Measurements from ENCODE around the gene ATG7.

The ATG7 gene

GRCh38 chr3:11346416-11346815, 74.2 kb downstream of the ATG7 start:
- in situ Hi-C loops (cut with MboI; ENCODE audit: low sequenced_read_pairs) = loop anchor here (25.0 kb wide), 1 partner anchor 109 kb away; no protein-coding TSS in a partner anchor

DNA sequence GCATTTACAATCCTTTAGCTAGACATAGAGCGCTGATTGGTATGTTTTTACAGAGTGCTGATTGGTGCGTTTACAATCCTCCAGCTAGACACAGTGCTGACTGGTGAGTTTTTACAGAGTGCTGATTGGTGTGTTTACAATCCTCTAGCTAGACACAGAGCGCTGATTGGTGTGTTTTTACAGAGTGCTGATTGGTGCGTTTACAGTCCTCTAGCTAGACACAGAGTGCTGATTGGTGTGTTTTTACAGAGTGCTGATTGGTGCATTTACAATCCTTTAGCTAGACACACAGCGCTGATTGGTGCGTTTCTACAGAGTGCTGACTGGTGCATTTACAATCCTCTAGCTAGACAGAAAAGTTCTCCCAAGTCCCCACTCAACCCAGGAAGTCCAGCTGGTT, 76.7 kb downstream of the ATG7 start:
- in situ Hi-C loops (cut with MboI; ENCODE audit: low sequenced_read_pairs) = loop anchor here (25.0 kb wide), 1 partner anchor 112 kb away; no protein-coding TSS in a partner anchor

GRCh38 chr3:11349446-11349845, 77.2 kb downstream of the ATG7 start:
- in situ Hi-C loops (cut with MboI; ENCODE audit: low sequenced_read_pairs) = loop anchor here (25.0 kb wide), 1 partner anchor 112 kb away; no protein-coding TSS in a partner anchor

DNA sequence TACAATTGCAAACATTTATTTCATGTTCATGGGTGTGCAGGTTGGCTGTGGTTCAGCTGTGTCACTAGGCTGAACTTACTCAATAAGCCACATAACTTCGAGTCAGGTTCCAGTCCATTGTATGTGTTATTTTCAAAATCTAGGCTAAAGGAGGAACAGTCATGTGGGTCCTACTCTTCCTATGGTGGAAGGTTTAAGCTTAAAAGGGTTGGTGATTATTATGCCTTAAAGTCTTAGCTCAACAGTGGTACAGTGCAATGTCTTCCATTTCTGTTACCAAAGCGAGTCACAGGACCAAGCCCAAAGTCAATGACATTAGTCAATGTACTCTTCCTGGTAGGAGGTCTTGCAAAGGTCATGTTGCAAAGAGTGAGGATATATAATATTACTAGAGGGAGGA, 78.2 kb downstream of the ATG7 start:
- in situ Hi-C loops (cut with MboI; ENCODE audit: low sequenced_read_pairs) = no loop called here

DNA sequence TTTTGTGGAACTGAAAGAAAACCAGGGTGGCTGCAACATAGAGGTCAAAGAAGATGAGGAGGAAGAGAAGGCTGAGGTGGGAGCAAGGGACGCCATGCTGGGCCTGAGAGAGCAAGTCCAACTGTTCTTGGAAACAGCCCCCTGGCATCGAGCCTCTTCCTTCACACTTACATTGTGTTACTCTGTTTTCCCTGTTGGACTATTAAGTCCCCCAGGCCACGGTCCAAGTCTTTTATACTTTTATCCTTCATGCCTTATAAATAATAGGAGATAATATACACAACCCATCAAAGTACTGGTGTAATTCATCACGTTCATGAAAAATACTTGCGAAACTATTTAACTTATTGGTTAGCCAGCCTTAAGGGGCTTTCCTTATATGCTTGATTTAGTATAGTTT, 79.3 kb downstream of the ATG7 start:
- in situ Hi-C loops (cut with MboI; ENCODE audit: low sequenced_read_pairs) = no loop called here

GRCh38 chr3:11356269-11356668, 84.1 kb downstream of the ATG7 start:
- in situ Hi-C loops (cut with MboI; ENCODE audit: low sequenced_read_pairs) = no loop called here

DNA sequence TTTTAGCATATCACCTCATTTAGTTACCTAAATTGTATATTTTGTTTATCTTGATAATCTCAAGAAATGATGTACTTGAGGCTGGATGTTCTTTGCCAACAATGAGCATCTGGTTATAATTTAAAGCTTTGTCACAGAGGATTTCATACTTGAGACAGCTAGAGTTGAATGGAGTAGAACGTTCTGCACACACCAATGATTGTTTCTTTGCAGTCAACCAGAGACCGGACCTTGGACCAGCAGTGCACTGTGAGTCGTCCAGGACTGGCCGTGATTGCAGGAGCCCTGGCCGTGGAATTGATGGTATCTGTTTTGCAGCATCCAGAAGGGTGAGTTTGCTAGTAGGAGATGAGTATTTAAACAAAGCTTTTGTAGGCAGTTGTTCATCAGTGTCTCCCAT, 90.4 kb downstream of the ATG7 start:
- in situ Hi-C loops (cut with MboI; ENCODE audit: low sequenced_read_pairs) = no loop called here

GRCh38 chr3:11363715-11364114, 91.5 kb downstream of the ATG7 start:
- in situ Hi-C loops (cut with MboI; ENCODE audit: low sequenced_read_pairs) = no loop called here

GRCh38 chr3:11364181-11364580, 92.0 kb downstream of the ATG7 start:
- in situ Hi-C loops (cut with MboI; ENCODE audit: low sequenced_read_pairs) = no loop called here

DNA sequence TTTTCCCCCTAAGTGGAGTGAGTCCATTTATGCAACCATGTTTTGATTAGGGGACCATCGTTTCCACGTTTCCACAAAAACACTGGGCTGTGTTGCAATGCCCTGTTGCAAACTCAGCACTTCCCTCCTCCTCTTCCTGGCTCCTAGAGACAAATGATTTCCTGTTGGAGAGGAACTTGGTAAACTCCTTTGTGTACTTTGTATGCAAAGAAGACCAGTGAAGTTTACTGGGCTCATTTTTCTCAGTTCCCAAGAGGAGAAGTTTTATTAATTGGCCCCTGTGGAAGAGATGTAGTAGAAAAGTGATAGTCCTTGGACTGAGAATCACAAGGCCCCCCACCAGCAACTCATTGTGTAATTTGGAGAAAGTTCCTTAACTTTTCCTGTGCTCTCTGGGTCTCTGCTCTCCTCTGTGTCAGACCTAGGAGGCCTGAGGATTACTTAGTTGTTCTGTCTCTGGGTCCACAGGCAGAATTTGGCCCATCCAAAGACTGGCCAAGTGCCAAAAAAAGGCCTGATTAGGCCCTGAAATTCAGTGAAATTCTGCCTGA, 95.0 kb downstream of the ATG7 start:
- in situ Hi-C loops (cut with MboI; ENCODE audit: low sequenced_read_pairs) = no loop called here

DNA sequence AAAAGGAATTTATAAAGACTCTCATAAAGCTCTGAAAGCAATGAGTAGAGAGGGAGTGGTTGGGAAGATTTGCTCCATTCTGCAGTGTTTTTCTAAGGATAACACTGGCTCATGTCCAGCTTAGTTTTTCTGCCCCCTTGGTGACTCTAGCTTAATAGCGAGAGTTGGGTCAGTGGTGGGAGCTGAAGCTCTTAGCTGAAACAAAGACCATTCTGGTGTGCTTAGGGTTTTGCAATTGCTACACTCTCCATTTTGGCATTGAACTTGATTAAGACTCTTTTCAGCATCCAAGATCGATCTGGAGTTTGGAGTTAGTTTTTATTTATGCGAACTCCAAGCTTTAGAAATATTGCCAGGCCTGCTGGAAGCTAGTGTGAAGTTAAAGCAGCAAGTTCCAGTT, 98.0 kb downstream of the ATG7 start:
- in situ Hi-C loops (cut with MboI; ENCODE audit: low sequenced_read_pairs) = no loop called here

- in situ Hi-C loops (cut with MboI; ENCODE audit: low sequenced_read_pairs) = no loop called here
These were observed 98.8 kb downstream of the ATG7 start for GRCh38 chr3:11370966-11371365.

GRCh38 chr3:11371747-11372146, 99.5 kb downstream of the ATG7 start:
- in situ Hi-C loops (cut with MboI; ENCODE audit: low sequenced_read_pairs) = no loop called here

DNA sequence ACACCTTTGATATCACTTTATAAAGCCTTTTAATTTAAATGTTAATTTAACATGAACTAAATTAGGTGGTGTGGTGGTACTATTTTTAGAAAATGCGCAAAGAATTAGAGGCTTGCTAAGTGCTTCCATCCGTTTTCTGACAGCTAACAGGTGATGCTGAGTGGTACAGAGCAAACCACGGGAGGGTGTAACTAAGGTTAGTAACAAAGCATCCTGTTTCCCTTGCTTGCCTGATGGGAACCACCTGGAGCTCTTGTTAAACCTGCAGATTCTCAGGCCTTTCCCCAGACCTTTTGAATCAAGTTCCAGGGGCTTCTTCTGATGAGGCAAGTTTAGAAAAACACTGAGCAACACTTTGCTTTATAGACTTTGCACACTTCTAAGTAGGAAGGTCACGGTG, 101.0 kb downstream of the ATG7 start:
- in situ Hi-C loops (cut with MboI; ENCODE audit: low sequenced_read_pairs) = no loop called here

DNA sequence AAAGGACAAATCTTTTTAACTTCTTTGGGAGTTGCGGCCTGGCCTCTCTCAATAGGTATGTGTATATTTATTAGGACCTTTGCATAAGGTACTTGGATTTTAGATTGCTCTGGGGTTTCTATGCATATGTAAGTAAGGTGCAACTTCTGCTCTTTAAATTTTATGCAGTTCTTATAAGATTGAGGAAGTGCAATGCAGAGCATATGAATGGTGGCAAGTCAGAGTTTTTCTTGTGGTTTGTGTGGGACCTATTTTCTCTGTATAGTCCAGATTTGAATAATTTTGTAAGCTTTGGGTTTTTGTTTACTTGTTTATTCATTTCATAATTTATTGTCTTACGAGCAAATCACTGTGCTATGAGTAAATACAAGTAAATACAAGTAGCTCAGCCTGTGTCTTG, 101.5 kb downstream of the ATG7 start:
- in situ Hi-C loops (cut with MboI; ENCODE audit: low sequenced_read_pairs) = no loop called here

DNA sequence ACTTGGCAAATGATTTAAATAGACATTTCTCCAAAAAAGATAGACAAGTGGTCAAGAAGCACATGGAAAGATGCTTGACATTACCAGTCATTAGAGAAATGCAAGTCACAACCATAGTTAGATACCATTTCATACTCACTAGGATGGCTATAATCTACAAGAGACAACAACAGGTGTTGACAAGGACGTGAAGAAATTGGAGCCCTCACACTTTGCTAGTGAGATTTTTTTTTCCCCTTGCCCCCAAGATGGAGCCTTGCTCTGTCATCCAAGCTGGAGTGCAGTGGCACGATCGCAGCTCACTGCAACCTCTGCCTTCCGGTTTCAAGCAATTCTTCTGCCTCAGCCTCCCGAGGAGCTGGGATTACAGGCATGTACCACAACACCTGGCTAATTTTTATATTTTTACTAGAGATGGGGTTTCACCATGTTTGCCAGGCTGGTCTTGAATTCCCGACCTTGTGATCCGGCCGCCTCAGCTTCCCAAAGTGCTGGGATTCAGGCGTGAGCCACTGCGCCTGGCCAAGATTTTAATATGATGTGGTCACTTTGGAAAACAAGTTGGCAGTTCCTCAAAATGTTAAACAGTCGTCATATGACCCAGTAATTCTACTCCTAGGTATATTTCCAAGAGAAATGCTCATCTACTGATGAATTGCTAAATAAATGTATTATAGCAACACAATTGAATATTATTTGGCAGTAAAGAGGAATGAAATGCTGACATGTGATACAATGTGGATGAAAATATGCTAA, 103.3 kb downstream of the ATG7 start:
- in situ Hi-C loops (cut with MboI; ENCODE audit: low sequenced_read_pairs) = loop anchor here (25.0 kb wide), 1 partner anchor 437 kb away; no protein-coding TSS in a partner anchor

GRCh38 chr3:11377719-11378118, 105.5 kb downstream of the ATG7 start:
- in situ Hi-C loops (cut with MboI; ENCODE audit: low sequenced_read_pairs) = loop anchor here (25.0 kb wide), 1 partner anchor 435 kb away; no protein-coding TSS in a partner anchor

- in situ Hi-C loops (cut with MboI; ENCODE audit: low sequenced_read_pairs) = loop anchor here (25.0 kb wide), 1 partner anchor 433 kb away; no protein-coding TSS in a partner anchor
These were observed 107.1 kb downstream of the ATG7 start for GRCh38 chr3:11379238-11379823.

- in situ Hi-C loops (cut with MboI; ENCODE audit: low sequenced_read_pairs) = loop anchor here (10.0 to 25.0 kb wide), 2 partner anchors 275 to 432 kb away; no protein-coding TSS in a partner anchor
These were observed 107.9 kb downstream of the ATG7 start for GRCh38 chr3:11379824-11380701.

DNA sequence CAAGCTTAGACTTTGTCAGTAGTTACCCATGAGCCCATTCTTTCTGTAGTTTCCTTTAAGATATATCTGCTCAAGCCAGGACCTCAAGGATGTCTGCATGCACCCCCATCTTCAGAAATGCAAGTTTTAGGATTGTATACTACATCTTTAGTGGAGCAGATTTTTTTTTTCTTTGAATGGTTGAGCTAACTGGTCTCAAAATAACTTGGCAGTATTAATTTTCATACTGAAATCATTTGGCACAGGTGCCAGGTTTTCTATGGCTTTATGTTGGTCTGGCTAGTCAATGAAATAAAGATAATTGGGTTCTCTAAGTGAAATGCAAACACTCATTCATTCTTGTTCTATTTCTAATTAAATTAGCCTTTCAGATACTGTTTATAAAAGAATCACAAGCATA, 108.9 kb downstream of the ATG7 start:
- in situ Hi-C loops (cut with MboI; ENCODE audit: low sequenced_read_pairs) = loop anchor here (10.0 to 25.0 kb wide), 2 partner anchors 274 to 431 kb away; no protein-coding TSS in a partner anchor

DNA sequence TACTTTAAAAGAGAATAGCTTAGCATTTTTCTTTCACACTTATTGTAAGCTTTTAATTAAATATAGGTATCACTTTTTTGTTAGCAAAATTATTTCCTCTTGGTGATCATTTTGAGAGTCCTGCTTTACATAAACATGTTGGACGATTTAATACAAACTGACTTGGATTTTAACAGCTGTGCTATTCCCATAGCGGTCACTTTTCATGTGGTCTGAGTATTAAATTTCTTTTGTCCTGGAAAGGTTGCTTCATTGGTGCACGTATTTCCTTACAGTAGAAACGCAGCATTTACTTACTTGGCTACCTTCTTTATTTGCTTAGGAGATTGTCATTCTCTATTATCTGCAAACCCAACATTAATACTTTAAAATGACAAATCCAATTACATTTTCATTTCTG, 109.4 kb downstream of the ATG7 start:
- in situ Hi-C loops (cut with MboI; ENCODE audit: low sequenced_read_pairs) = loop anchor here (10.0 to 25.0 kb wide), 2 partner anchors 273 to 431 kb away; no protein-coding TSS in a partner anchor

Measured in HL-60/S4 (cell line).